HG02970 (cell line): ENCODE results near the gene P2RY6.
"Not testable (repeated sequence)": the region's sequence is repeated elsewhere in the genome, so short reads cannot be mapped to it uniquely, and the experiment has no call there.

Experiments
- ATAC-seq: cut with Tn5 transposase; IDR thresholded peaks from one replicate; pipeline ENCODE4 v1.9.1; 2021; ENCODE audit warnings: mild to moderate bottlenecking, moderate library complexity, moderate number of reproducible peaks; ENCODE audit not compliant: unreplicated experiment, low FRiP score

Gene P2RY6

GRCh38 chr11:73258104-73259035 is 13.8 kb upstream of the P2RY6 start:
- ATAC-seq = no peak

- ATAC-seq = no peak
These were observed 12.6 kb upstream of the P2RY6 start for GRCh38 chr11:73259406-73260126.

- no peak for ATAC-seq
These were observed 12.0 kb upstream of the P2RY6 start for GRCh38 chr11:73260127-73260457.

- no peak for ATAC-seq
These were observed 9.2 kb upstream of the P2RY6 start for GRCh38 chr11:73262851-73263495.

- no peak for ATAC-seq
These were observed 8.5 kb upstream of the P2RY6 start for GRCh38 chr11:73263640-73264039.

GRCh38 chr11:73265278-73265810 is 6.8 kb upstream of the P2RY6 start:
- ATAC-seq = no peak

- no peak for ATAC-seq
These were observed 6.1 kb upstream of the P2RY6 start for GRCh38 chr11:73265853-73266645.

GRCh38 chr11:73266646-73267020 is 5.5 kb upstream of the P2RY6 start:
- ATAC-seq = no peak

- ATAC-seq = no peak
These were observed 4.9 kb upstream of the P2RY6 start for GRCh38 chr11:73267122-73267846.

- no peak for ATAC-seq
These were observed 4.1 kb upstream of the P2RY6 start for GRCh38 chr11:73267906-73268540.

- ATAC-seq = no peak
These were observed 3.4 kb upstream of the P2RY6 start for GRCh38 chr11:73268671-73269271.

GRCh38 chr11:73269459-73270015 is 2.6 kb upstream of the P2RY6 start:
- no peak for ATAC-seq

- ATAC-seq = no peak
These were observed 1.9 kb upstream of the P2RY6 start for GRCh38 chr11:73270016-73270854.

GRCh38 chr11:73270855-73271477 is 1.2 kb upstream of the P2RY6 start:
- ATAC-seq = no peak

- ATAC-seq = not testable (repeated sequence)
These were observed 666 bp upstream of the P2RY6 start for GRCh38 chr11:73271478-73271865.

- no peak for ATAC-seq
These were observed 521 bp downstream of the P2RY6 start for GRCh38 chr11:73272680-73273038.

- no peak for ATAC-seq
These were observed 1.2 kb downstream of the P2RY6 start for GRCh38 chr11:73273222-73273895.
